ENCODE data around the gene LAMA5.

The LAMA5 gene

DNA sequence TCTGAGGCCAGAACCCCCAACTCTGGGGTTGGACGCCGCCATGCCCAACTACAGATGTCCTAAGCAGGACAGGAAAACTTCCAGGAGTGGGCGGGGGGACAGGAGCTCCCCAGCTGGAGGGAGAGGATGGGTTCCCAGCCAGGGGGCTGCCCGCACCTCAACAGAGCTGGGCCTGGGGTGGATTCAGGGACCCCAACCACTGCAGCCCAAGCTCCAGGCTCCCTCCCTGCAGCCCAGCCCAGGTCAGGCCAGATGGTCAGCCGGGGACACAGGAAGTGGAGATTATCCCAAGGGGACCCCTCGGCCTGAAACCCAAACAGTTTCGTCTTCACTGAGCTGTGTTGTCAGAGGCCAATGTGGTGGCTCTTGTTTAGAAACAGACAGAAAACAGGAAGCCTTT is 9.4 kb downstream of the LAMA5 start:
- no peak for DNase-seq (ENCODE audit: low spot score)

GRCh38 chr20:62357187-62357667 is 9.9 kb downstream of the LAMA5 start:
- DNase-seq (ENCODE audit: low spot score) = no peak

GRCh38 chr20:62356589-62357186 is 10.4 kb downstream of the LAMA5 start:
- DNase-seq (ENCODE audit: low spot score) = no peak

- DNase-seq (ENCODE audit: low spot score) = no peak
Measured at GRCh38 chr20:62355878-62356588, 11.1 kb downstream of the LAMA5 start.

GRCh38 chr20:62355516-62355877 is 11.6 kb downstream of the LAMA5 start:
- no peak for DNase-seq (ENCODE audit: low spot score)

GRCh38 chr20:62354811-62355341 is 12.2 kb downstream of the LAMA5 start:
- DNase-seq (ENCODE audit: low spot score) = no peak

DNA sequence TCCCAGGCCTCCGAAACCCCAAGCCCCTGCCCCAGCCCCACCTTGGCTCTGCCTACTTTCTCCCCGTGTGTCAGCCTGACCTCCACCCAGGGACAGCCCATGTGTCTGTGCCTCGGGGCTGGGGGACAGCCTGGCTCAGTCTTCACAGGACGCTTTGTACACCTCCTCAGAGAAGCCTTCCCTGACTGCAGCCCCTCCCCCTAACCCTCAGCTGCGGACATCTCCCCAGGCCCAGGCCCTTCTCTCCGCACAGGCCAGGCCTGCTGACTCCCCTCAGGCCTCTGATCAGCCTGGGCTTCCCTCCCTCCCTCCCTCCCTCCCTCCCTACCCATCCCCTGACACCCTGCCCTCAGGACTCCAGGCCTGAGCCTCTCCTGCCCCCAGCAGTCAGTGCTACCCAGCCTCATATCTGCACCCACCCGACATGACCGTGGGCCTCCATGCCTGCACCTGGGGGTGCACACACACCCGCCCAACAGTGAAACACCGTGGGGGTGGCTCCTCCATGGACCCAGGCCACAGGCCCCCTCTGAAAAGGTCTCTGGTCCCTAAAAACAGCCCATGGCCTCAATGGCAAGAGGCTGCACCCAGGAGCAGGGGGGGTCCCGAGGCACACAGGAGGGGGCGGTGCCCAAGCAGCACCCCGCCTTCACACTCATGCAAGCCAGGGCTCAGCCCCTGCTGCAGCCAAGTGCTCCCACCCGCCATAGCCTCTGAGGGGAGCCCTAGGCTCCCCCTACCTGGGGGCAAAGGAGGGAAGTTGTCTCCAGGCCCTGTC is 12.9 kb downstream of the LAMA5 start:
- no peak for DNase-seq (ENCODE audit: low spot score)

DNA sequence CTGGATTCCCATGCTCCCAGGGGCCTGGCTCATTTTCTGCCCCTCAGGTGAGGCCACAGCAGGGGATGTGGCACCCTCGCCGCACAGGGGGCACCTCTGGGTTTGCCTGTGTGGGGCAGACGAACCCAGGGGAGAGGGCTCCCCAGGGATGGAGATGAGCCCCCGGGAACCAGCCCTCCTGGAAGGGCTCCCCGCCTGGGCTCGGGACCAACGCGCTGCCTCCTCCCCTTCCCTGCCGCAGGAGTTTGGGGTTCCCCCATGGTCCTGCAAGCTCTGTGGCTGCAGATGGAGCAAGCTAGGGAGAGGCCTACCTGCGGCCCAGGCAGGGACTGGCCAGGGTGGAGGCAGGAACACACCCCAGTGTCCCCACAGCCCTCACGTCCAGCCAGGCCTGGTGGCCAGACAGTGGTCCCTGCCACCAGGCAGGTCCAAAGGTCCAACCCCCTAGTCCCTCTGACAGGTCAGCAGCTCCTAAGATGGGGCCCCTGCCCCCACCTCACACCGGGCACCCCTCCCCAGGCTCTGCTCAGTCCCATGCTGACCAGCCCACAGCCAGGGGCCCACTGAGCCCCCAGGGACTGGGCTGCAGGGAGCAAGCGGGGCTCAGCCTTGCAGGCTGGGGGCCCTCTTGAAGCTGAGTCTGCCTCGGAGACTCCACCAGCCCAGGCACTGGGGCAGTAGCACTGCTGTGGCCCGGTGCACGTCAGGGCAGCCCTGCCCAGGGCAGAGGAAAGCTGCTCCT is 13.7 kb downstream of the LAMA5 start:
- DNase-seq (ENCODE audit: low spot score) = no peak

DNA sequence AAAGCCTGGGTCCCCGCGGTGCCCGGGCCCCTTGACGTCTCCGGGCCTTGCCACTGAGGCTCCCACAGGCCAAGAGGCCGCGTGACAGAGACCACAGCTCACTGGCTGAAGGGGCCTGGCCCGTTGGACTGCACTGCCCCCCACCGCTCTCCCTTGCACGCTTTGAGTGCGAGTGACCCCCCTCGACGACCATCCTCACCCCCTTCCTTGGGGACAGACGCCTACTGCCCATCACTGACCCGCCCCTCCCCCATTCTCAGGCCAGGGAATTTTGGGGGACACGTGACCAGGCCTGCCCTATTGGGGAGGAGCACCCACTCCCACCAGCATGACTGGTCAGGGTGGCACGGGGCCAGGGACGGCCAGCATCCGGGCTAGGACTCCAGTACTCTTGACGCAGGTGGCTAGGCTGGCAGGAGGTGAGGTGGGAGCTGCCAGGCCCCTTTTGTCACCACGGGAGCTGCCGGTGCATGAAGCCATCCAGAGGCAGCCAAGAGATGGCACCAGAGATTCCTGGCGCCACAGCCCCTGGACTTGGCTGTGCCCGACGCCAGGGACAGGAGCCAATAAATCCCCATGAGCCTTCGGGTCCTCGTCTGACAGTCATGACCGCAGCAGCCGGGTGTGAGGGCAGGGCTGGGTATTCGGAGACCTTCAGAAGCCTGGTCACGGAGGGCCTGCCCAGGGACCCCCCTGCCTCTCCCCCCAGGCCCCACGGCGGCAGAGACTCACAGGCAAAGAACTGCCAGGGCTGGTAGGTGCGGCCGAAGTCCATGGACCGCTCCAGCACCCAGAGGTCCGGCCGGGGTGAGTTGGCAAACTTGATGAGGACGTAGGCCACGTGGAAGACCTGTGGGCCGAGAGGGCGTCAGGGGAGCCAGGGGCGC is 14.5 kb downstream of the LAMA5 start:
- DNase-seq (ENCODE audit: low spot score) = no peak

DNA sequence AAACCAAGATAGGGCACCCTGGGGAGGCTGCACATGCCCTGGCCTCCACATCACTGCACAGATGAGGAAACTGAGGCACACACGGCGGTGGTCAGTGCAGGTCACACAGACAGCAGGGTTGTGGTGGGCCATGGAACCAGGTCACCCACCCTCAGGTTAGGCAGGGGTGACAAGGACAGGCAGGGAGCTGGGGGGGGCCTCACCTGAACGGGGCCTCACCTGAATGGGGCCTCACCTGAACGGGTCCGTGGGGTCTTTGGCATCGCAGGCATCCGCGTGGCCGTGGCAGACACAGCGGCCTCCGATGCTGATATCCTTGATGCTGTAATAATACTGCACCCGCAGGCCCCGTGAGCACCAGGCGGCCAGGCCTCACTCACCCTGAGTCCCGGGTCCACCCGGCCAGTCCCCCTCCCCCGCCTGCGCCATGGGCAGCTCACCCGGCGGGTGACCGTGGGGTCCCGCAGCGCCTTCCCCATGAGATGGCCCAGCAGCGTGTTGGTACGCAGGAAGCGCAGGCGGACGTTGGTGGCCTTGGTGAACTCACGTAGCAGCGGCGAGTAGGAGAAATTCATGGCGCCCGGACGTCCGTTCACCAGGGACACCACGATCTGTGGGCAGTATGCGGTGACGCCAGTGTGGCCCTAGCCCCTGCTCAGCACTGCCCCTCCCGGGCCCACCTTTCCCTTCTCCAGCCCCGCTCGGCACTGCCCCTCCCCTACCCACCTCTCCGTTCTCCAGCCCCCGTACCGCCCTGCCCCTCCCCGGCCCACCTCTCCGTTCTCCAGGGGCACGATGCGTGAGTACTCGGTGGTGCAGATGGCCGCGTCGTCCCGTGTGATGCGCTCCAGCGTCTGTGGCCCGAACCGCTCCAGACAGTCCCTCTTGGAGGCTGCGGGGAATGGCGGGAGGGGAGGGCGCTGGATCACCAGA is 15.4 kb downstream of the LAMA5 start:
- DNase-seq (ENCODE audit: low spot score) = no peak

GRCh38 chr20:62350629-62351422 is 16.3 kb downstream of the LAMA5 start:
- no peak for DNase-seq (ENCODE audit: low spot score)

DNA sequence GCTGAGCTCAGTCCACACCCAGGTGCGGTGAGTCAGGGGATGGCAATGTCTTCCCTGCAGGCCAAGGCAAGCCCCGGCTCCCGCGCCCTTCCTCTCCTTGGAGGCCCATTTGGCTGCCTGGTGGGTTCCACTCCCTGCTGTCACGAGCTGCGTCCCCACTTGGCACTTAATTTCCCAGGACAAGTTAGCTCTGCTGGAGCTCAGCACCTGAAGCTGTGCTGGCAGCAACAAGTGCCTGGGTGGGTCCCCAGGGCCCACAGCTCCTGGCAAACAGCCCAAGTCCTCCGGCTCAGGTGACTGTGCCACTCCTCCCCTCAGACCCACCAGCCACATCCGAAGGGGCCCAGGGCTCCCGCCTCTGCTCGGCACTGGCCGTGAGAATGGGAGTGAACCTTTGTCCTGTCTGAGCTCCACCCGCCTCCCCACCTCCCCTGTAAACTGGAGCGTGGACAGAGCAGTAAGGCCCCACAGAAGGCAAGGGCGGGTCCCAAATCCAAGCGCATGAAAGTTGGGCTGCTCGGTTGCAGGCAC is 16.9 kb downstream of the LAMA5 start:
- no peak for DNase-seq (ENCODE audit: low spot score)

DNA sequence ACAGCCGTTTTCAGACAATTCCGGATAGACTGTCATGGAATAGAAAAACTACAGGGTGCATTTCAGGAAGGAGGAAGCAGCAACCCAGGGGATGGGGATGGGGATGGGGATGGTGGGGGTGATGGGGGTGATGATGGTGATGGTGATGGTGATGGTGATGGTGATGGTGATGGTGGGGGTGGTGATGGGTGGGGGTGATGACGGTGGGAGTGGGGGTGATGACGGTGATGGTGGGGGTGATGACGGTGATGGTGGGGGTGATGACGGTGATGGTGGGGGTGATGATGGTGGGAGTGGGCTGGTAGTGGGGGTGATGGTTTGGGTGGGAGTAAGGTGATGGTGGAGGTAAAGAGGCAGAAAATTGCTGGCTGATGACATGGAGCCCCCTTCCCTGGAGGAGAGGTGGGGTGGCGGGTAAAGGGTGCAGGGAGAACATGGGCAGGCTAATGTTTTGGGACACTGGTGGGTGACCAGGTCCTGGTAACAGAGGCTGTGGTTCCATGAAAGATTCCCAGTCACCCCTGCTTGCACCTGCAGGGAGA is 17.5 kb downstream of the LAMA5 start:
- DNase-seq (ENCODE audit: low spot score) = no peak

GRCh38 chr20:62348604-62349003 is 18.5 kb downstream of the LAMA5 start:
- DNase-seq (ENCODE audit: low spot score) = no peak

DNA sequence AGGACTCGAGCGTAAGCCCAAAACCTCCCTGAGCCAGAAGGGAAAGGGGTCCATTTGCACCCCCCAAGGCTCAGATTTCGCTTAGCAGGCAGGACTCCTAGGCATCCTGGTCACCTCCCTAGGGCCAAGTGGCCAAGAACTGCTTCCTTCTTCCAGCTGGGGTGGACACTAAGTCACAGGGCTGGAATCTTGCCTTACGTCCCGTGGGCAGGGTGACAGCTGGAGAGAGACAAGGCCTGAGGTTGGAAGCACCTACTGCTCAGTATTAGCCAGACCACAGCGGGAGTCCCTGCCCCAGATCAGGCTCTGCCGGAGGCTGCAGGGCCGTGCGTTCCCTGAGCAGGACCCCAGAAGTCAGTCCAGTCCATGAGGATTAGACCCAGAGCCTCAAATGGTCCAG is 19.7 kb downstream of the LAMA5 start:
- DNase-seq (ENCODE audit: low spot score) = no peak

DNA sequence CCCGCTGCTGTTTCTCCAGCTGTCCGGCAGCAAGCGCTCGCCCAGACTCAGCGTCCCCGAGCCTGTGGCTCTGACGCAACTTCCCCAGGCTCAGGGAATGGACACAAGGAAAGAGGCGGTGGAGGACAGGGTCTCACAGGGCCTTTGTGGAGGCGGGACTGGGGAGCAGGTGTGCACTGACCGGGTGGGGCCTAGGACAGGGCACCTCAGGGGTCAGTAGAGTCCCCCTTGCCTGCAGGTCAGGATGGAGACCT is 20.0 kb downstream of the LAMA5 start:
- no peak for DNase-seq (ENCODE audit: low spot score)

DNA sequence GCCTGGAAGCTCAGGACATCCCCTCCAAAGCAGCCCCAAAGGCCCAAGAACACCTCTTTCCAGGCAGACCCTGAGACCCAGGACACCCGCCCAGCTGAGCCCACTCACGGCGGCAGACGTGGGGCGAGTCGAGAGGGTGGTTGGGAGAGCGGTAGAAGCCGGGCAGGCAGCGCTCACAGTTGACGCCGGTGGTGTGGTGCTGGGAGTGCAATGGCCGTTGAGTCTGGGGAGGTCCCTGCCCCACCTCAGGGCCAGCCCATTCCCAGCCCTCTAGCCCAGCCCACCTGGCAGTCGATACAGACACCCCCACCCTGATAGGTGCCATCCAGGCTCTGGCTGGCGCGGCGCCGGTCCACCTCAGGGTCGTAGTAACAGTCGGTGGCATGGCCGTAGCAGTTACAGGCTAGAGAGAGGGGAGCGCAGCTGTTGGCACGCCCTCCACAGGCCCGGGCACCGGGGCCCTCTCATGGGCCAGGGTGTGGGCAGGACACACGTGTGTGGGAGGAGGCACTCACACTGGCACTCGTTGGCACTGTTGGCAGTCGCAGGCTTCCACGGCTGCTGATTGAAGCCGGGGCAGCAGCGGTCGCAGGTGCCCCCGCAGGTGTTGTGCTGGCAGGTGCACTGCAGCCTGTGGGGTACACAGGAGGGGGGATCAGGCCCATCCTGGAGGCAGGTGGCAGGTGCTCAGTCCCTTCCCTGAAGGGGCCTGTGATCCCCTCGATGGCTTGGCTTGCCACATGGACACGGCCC is 20.5 kb downstream of the LAMA5 start:
- DNase-seq (ENCODE audit: low spot score) = no peak

GRCh38 chr20:62345681-62346370 is 21.3 kb downstream of the LAMA5 start:
- no peak for DNase-seq (ENCODE audit: low spot score)

All from left forelimb (tissue), 1 donor.